ENCODE measurements around the gene KRTAP5-9.
"Not testable (repeated sequence)": the region's sequence is repeated elsewhere in the genome, so short reads cannot be mapped to it uniquely, and the experiment has no call there.

The KRTAP5-9 gene

DNA sequence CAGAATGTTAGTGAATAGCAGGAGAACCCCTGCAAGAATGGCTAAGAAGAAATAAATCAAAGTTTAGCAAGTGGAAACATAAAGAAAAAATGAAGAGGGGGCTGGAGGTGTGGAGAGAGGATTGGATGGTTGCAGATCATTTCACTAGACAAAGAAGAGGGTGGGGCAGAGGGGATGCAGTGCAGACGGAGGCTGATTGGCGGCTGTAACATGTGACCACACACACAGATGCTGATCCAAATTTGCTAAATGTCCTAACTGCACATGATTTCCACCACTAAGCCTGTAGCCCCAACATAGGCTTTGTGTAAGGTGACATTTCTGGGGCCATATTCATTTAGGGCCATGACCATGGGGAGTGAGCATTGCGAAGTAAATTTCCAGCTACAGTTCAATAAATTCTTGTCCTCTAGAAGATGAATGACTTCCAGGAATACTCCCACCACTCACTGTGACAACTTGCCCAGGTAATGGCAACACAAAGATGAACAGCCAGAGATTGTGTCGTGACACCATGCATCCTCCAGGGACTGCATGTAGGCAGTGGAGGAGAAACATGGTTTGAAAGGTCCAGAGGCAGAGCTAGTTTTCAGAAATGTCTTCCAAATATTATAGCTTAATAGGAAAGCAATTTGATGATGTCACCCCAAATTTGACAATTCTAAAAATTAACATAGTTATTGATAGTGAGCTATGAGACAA, 27.7 kb downstream of the KRTAP5-9 start:
- H3K27me3 ChIP-seq (ENCODE audit: control insufficient read depth, low read length), result 0 out of 2 replicates have a peak, but pooled peaks cover 7% of the 10 kb centered on the region
- no peak for TF ChIP-seq EZH2phosphoT487 (IDR thresholded peaks at IDR 0.05; ENCODE audit: borderline replicate concordance, low read length)
- TF ChIP-seq, protein P1, sequence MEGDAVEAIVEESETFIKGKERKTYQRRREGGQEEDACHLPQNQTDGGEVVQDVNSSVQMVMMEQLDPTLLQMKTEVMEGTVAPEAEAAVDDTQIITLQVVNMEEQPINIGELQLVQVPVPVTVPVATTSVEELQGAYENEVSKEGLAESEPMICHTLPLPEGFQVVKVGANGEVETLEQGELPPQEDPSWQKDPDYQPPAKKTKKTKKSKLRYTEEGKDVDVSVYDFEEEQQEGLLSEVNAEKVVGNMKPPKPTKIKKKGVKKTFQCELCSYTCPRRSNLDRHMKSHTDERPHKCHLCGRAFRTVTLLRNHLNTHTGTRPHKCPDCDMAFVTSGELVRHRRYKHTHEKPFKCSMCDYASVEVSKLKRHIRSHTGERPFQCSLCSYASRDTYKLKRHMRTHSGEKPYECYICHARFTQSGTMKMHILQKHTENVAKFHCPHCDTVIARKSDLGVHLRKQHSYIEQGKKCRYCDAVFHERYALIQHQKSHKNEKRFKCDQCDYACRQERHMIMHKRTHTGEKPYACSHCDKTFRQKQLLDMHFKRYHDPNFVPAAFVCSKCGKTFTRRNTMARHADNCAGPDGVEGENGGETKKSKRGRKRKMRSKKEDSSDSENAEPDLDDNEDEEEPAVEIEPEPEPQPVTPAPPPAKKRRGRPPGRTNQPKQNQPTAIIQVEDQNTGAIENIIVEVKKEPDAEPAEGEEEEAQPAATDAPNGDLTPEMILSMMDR (IDR thresholded peaks at IDR 0.05; ENCODE audit: low read depth, low read length, poor library complexity, severe bottlenecking), result no peak
- H3K9me2 ChIP-seq (replicated peaks; ENCODE audit: control insufficient read depth, low read length), result no peaks in the 10 kb centered on the region
- no peaks in the 10 kb centered on the region for H3K9me3 ChIP-seq (ENCODE audit: control insufficient read depth, insufficient read depth, low read length)
- H3K4me3 ChIP-seq (ENCODE audit: low read length), result no peak overlapping the region
- no peaks in the 10 kb centered on the region for H3F3A ChIP-seq (ENCODE audit: control insufficient read depth, insufficient read depth)
- H3K27ac ChIP-seq (ENCODE audit: low read depth, low read length), result no peak overlapping the region
- H3K4me2 ChIP-seq (ENCODE audit: low read length), result no peak overlapping the region
- peaks cover 4% of the 10 kb centered on the region for H3K4me1 ChIP-seq (ENCODE audit: control insufficient read depth, low read length)
- no peaks in the 10 kb centered on the region for H3K36me3 ChIP-seq (ENCODE audit: control insufficient read depth, low read length)
- H3K79me2 ChIP-seq (ENCODE audit: control insufficient read depth, low read length), result no peaks in the 10 kb centered on the region
- no peaks in the 10 kb centered on the region; the same call in 1 of the 2 replicates for H4K20me1 ChIP-seq (ENCODE audit: control insufficient read depth, insufficient read depth, low read depth, low read length)

DNA sequence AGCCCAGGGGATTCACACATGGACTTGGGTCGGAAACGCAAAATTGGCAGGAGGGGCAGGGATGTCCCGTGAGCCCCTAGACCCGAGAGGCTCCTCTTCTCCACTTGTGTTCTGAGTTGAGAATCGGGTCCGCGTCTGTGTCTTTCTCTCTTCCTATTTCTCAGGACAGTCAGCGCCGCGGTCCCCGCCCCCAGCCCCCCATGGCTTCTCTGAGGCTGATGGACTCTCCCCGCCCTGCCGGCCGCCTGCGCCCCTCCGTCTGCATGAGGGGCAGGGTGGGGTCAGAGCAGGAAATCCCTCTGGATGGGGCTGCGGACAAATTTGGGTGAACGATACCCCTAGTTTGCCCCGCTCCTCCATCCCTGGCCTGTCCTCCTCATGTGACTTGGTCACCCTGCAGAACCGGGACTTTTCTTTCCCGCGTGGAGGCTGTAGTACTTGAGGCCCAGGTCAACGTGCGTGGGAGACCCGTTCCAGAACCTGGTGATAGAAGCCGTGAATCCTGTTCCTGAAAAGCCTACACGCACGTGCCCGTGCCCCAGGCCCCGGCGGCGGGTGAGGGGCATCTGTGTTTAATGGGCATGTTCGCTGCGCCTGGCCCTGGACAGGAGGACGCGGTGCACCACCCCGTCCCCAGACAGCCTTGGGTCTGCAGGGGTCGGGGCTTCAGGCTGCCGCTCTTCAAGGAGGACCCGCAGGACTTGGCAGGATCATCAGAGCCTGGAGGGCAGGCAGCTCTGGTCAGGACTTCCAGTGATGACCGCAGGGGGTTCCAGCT, 28.7 kb downstream of the KRTAP5-9 start:
- not testable (repeated sequence) for H3K4me1 ChIP-seq (ENCODE audit: control insufficient read depth, low read length); H3K36me3 ChIP-seq (ENCODE audit: control insufficient read depth, low read length); H3K4me3 ChIP-seq (ENCODE audit: low read length); H3K9me2 ChIP-seq (replicated peaks; ENCODE audit: control insufficient read depth, low read length); H3K27ac ChIP-seq (ENCODE audit: low read depth, low read length); H3K9me3 ChIP-seq (ENCODE audit: control insufficient read depth, insufficient read depth, low read length); H3F3A ChIP-seq (ENCODE audit: control insufficient read depth, insufficient read depth); H3K79me2 ChIP-seq (ENCODE audit: control insufficient read depth, low read length); H4K20me1 ChIP-seq (ENCODE audit: control insufficient read depth, insufficient read depth, low read depth, low read length); H3K27me3 ChIP-seq (ENCODE audit: control insufficient read depth, low read length); H3K4me2 ChIP-seq (ENCODE audit: low read length)

DNA sequence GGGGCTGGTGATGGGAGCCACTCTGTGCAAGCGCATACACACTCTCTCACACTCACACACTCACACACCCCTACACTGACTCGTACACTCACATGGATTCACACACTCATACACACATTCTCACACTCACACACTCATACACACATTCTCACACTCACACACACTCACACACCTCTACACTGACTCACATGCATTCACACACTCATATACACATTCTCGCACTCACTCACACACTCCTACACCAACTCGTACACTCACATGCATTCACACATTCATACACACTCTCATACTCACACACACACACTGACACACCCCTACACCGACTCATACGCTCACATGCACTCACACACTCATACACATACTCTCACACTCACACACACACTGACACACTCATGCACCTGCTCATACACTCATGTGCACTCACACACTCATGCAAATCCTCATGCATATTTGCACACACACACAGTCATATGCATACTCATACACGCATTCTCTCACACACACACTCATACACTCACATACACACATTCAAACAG, 29.3 kb downstream of the KRTAP5-9 start:
- no peak overlapping the region for H3K4me2 ChIP-seq (ENCODE audit: low read length)
- H3K4me3 ChIP-seq (ENCODE audit: low read length), result no peak overlapping the region
- H3K9me3 ChIP-seq (ENCODE audit: control insufficient read depth, insufficient read depth, low read length), result no peaks in the 10 kb centered on the region
- H3K4me1 ChIP-seq (ENCODE audit: control insufficient read depth, low read length), result peaks cover 4% of the 10 kb centered on the region
- TF ChIP-seq, protein P1 (IDR thresholded peaks at IDR 0.05; ENCODE audit: low read depth, low read length, poor library complexity, severe bottlenecking), result no peak
- no peak for TF ChIP-seq EZH2phosphoT487 (IDR thresholded peaks at IDR 0.05; ENCODE audit: borderline replicate concordance, low read length)
- no peak overlapping the region for H3K27ac ChIP-seq (ENCODE audit: low read depth, low read length)
- H3K9me2 ChIP-seq (replicated peaks; ENCODE audit: control insufficient read depth, low read length), result no peaks in the 10 kb centered on the region
- H4K20me1 ChIP-seq (ENCODE audit: control insufficient read depth, insufficient read depth, low read depth, low read length), result no peaks in the 10 kb centered on the region; the same call in 1 of the 2 replicates
- H3K36me3 ChIP-seq (ENCODE audit: control insufficient read depth, low read length), result no peaks in the 10 kb centered on the region
- H3K27me3 ChIP-seq (ENCODE audit: control insufficient read depth, low read length), result 0 out of 2 replicates have a peak, but pooled peaks cover 7% of the 10 kb centered on the region
- H3K79me2 ChIP-seq (ENCODE audit: control insufficient read depth, low read length), result no peaks in the 10 kb centered on the region
- no peaks in the 10 kb centered on the region for H3F3A ChIP-seq (ENCODE audit: control insufficient read depth, insufficient read depth)

DNA sequence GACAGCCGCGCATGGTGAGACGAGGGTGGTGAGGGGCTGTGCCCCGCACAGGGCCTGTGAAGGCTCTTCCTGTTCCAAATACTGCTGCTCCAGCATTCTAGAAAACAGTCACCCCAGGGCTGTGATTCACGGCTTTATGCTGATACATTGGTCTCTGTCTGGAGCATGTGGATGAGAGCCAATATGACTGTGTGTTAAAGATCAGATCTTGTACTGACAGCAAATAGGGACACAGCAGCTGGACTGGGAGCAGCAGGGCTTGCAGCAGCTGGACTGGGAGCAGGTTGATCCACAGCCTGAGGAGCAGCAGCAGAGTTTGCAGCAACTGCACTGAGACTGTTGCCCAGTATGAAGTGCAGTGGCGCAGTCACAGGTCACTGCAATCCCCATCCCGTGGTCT, 31.3 kb downstream of the KRTAP5-9 start:
- not testable (repeated sequence) for H3K9me3 ChIP-seq (ENCODE audit: control insufficient read depth, insufficient read depth, low read length); H3K4me1 ChIP-seq (ENCODE audit: control insufficient read depth, low read length); H3K36me3 ChIP-seq (ENCODE audit: control insufficient read depth, low read length); H3K4me2 ChIP-seq (ENCODE audit: low read length); H3K9me2 ChIP-seq (replicated peaks; ENCODE audit: control insufficient read depth, low read length); H3F3A ChIP-seq (ENCODE audit: control insufficient read depth, insufficient read depth); H3K79me2 ChIP-seq (ENCODE audit: control insufficient read depth, low read length); H3K27ac ChIP-seq (ENCODE audit: low read depth, low read length); H4K20me1 ChIP-seq (ENCODE audit: control insufficient read depth, insufficient read depth, low read depth, low read length); H3K4me3 ChIP-seq (ENCODE audit: low read length); H3K27me3 ChIP-seq (ENCODE audit: control insufficient read depth, low read length)
